Measurements from ENCODE around the gene FOXK2.

- no peak for TF ChIP-seq CTCF (IDR thresholded peaks at IDR 0.05; ENCODE audit: control extremely low read depth in 1 of 3, insufficient read depth in 1 of 3, low read depth in 1 of 3, low read length in 3 of 3)
- TF ChIP-seq POLR2A (IDR thresholded peaks at IDR 0.05; ENCODE audit: control extremely low read depth in 1 of 2, low read depth in 2 of 2, low read length in 2 of 2): no peak
- TF ChIP-seq SIRT6 (IDR thresholded peaks at IDR 0.05; ENCODE audit: low read length): no peak
- TF ChIP-seq RXRA (IDR thresholded peaks at IDR 0.05; ENCODE audit: insufficient read depth, low read depth, low read length): no peak
- no peak for TF ChIP-seq TAF1 (IDR thresholded peaks at IDR 0.05; ENCODE audit: low read depth, low read length)
- TF ChIP-seq GTF2F1 (IDR thresholded peaks at IDR 0.05; ENCODE audit: borderline replicate concordance, low read depth, low read length): no peak
Measured at GRCh38 chr17:82491196-82491530, 28.4 kb upstream of the FOXK2 start.
